Pons (tissue), 1 donor: ENCODE results near the gene CDKAL1.
A peak's percentile ranks its signal among the peaks of the same experiment; 100 is the strongest.
"Not testable (repeated sequence)": the region's sequence is repeated elsewhere in the genome, so short reads cannot be mapped to it uniquely, and the experiment has no call there.

Experiments
- DNase-seq: peaks from one replicate; pipeline ENCODE4 v3.0.0-alpha.2; 2016; ENCODE audit warnings: low spot score

CDKAL1 gene

GRCh38 chr6:20797597-20797996 is 263.3 kb downstream of the CDKAL1 start:
- no peak for DNase-seq

DNA sequence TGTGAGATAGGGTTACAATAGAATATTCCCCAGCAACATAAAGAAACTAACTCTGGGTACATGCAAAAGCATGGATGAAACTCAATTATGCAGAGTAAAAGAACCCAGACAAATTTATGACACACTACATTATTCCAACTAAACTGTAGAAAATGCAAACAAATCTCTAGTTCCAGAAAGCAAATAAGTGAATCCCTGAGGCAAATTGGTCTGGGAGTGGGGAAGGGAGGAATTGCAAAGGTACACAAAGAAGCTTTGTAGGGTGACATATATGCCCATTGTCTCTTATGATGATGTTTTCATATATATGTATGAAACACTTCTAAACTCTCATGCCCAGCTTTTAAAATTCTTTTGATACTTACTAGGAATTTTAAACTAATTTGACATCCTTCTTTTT is 266.0 kb downstream of the CDKAL1 start:
- no peak for DNase-seq

GRCh38 chr6:20800653-20801052 is 266.4 kb downstream of the CDKAL1 start:
- no peak for DNase-seq

DNA sequence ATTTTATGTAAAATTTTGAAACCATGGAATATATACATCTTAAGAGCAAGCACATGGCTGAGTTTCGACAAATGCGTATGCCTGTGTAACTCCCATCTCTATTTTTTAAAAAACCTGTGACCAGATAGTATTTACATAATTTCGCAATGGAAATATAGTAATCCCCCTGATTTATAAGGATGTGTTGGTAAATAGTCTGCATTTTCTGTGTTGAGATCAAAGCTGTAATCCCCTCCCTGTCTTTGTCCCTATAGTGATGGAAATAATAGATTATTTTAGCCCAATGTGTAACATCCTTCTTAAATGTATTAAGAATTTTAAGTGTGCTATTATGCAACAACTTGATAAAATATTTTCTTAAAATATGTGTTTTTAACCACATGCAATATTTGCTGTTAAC is 267.3 kb downstream of the CDKAL1 start:
- no peak for DNase-seq

- no peak for DNase-seq
Observed at GRCh38 chr6:20802596-20802995, 268.3 kb downstream of the CDKAL1 start.

- no peak for DNase-seq
Observed at GRCh38 chr6:20805021-20805420, 270.8 kb downstream of the CDKAL1 start.

- DNase-seq = no peak
Observed at GRCh38 chr6:20806669-20807068, 272.4 kb downstream of the CDKAL1 start.

GRCh38 chr6:20808439-20808838 is 274.2 kb downstream of the CDKAL1 start:
- DNase-seq = no peak

DNA sequence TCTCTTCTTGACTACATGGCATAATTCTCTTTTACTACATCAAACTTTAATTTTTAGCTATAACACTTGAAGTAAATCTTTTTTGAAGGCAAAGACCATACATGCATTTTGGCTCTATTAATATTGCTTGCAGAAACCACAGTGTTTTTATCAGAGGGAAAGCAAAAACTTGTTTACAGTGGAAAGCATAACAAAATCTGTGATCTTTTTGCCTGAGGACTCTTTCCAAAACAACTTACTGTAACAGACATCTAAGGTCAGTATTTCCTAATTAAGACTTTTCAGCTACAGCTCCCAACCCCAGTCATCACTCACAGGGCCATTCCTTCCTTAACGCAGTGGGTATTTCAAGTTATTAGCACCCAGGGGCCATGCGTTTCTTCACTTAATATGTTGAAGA is 274.7 kb downstream of the CDKAL1 start:
- no peak for DNase-seq

- no peak for DNase-seq
Observed at GRCh38 chr6:20810727-20811108, 276.5 kb downstream of the CDKAL1 start.

DNA sequence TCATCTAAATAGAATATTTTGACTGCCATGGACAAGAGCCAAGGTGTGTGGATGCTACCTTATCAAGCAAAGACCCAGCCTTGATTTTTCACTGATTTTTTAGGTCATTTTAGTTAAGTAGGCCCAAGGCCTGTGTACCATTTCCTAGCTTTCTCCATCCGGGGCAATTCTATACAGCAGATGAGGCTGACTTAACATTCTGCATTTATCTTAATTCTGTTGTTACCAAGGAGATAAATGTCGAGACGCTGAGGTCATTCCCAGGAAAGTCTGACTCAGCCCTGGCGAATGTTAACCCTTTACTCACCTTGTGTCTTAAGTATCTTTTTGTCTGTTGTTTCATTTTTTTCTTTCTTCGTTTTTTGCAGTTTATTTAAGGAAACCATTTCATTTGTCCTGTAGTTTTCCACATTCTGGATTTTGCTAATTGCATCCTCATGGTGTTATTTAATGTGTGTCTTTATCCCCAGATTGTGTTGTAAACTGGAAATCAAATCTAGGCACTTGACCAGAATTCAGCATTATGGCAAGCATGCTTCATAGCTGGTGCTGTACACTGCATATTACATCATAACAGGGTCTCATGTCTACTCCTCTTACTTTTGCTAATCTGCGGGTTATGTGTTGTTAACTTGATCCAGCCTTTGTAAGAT is 277.0 kb downstream of the CDKAL1 start:
- no peak for DNase-seq

- no peak for DNase-seq
Observed at GRCh38 chr6:20812776-20813175, 278.5 kb downstream of the CDKAL1 start.

DNA sequence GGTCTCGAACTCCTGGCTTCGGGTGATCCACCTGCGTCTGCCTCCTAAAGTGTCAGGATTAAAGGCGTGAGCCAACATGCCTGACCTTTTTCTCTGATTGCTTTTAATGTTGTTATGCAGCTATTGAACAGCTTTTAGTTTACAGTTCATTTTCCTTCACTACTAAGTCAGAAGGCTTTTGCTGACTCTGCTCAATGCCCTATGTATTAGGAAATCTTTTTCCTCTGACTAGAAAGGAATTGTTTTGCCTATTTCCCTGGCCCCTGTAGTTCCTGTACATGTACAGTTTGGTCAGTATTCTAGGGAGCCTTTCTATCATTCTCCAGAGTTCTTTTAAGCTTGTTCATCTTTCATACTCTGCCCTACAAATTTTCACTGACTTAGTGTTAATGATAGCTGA is 280.2 kb downstream of the CDKAL1 start:
- DNase-seq = no peak

- DNase-seq = peak; percentile 63
Observed at GRCh38 chr6:20816126-20816525, 281.9 kb downstream of the CDKAL1 start.

DNA sequence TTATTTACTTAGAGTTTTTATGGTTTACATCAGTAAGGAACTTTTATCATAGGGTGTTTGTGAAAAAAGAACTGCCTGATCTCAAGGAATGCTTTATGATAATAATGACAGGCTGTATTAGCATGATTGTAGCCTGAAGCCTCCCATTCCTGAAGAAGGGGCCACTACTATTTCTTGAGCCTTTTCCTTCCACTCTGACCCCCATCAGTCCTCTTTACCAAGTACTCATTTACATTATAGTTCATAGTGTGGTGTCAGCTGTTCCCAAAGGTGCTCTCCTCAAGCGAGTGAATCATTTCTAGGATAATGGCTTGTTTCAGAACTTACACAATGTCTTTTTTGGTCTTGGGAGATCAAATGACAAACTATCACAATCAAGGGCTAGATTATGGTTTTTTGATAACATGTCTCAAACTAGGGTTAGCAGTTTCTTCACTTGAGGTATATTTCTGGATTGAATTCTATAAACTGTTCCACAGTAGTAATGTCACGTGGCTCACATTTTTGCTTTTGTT is 283.6 kb downstream of the CDKAL1 start:
- DNase-seq = no peak

GRCh38 chr6:20819774-20820400 is 285.6 kb downstream of the CDKAL1 start:
- no peak for DNase-seq

- DNase-seq = no peak
Observed at GRCh38 chr6:20826378-20826777, 292.1 kb downstream of the CDKAL1 start.

- DNase-seq = no peak
Observed at GRCh38 chr6:20827798-20828197, 293.5 kb downstream of the CDKAL1 start.

DNA sequence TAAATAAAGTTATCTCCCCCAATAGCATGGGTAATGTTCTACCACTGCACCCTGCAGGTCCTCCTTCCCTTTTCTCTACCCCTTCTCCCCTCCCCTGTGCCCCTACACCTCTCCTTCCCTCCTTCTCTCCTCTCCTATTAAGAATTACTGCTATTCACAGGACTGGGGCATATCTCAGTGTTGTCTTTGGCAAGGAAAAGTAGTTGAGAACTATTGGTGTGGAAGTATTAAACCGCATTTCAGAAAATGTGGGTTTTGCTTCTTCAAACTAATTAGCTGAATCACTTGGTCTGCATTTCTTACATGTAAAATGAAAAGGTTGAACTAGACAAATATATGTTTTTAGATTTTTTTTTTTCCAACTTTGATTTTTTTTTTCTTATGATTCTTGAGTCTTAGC is 296.3 kb downstream of the CDKAL1 start:
- DNase-seq = no peak

GRCh38 chr6:20831251-20831650 is 297.0 kb downstream of the CDKAL1 start:
- DNase-seq = not testable (repeated sequence)

GRCh38 chr6:20833881-20834515 is 299.7 kb downstream of the CDKAL1 start:
- peak; percentile 60 for DNase-seq

DNA sequence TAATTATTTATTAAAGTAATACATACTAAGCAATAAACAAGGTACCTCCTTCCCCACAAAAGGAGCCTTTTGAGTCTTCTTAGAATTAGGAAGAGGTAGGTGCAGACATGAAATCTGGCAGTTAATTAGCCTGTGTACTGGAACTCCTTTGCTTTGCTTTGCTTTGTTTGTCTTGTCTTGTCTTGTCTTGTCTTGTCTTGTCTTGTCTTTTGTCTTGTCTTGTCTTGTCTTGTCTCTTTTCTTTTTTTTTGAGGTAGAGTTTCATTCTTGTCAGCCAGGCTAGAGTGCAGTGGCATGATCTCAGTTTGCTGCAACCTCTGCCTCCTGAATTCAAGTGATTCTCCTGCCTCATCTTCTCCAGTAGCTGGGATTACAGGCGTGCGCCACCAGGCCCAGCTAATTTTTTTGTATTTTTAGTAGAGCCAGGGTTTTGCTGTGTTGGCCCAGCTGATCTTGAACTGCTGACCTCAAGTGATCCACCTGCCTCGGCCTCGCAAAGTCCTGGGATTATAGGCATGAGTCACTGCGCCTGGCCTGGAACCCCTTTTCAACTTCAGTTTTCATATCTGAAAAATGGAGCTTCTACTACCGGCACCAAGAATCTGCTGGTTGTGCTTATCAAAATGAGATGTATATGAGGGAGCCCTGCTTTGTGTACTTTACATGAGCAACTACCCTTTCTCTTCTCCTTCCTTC is 301.2 kb downstream of the CDKAL1 start:
- DNase-seq = no peak

- no peak for DNase-seq
Observed at GRCh38 chr6:20837189-20837588, 302.9 kb downstream of the CDKAL1 start.
